H1 (cell line): ENCODE measurements around the gene CCDC148.

ENCODE experiments used
- FOSL1 ChIP-seq: IDR thresholded peaks from 2 replicates; pipeline ENCODE4 v1.6.1; 2011; ENCODE audit warnings: mild to moderate bottlenecking, low read depth, low read length, moderate library complexity; ENCODE audit not compliant: insufficient read depth
- PHF8 ChIP-seq: fragments of 200-600 bp; sonication (generic); conservative IDR thresholded peaks from 2 replicates; pipeline ENCODE4 v1.7.1; 2012; ENCODE audit warnings: low read depth, mild to moderate bottlenecking, inconsistent platforms, low read length, moderate library complexity
- POLR2AphosphoS5 ChIP-seq: IDR thresholded peaks from 2 replicates; pipeline ENCODE4 v1.6.1; 2011; ENCODE audit warnings: low read depth, low read length

- TF ChIP-seq POLR2AphosphoS5 (no peak), PHF8 (no peak), FOSL1 (no peak)
Measured at GRCh38 chr2:158391361-158391760, 65.2 kb downstream of the CCDC148 start.
